GM18870 (cell line): ENCODE results near the gene NOTCH3.

Source experiments
- ATAC-seq: cut with Tn5 transposase; IDR thresholded peaks from one replicate; pipeline ENCODE4 v1.9.1; 2021; ENCODE audit warnings: moderate library complexity; ENCODE audit not compliant: unreplicated experiment

Gene NOTCH3

GRCh38 chr19:15197275-15197941 is 3.4 kb downstream of the NOTCH3 start:
- ATAC-seq, result no peak

DNA sequence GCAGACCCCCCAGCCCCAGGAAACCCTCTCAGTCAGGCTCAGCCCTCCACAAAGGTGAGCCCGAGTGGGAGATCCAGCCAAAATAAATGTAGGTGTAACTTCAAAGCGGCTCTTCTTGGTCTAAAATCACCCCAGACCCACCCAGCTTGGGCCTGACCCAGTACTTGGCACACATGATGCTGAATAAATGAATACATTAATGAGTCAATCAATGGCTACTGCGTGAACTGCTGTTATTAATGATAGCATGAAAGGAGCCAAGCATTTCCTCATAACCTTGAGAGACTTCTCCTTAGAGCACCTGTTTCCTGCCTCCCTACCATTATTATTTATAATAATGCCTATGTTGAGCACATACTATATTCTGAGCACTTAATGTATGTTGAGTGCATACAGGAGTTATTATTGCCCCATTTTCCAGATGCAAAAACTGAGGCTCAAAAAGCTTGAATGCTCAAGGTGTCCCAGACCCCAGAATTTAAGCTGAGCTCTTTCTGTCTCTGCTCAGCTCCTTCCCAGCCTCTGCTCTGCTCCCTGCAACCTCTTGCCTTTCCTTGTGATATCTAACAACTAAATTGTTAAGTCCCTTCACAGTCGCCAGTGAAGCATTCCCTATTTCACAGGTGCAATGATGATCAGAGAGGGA is 4.3 kb downstream of the NOTCH3 start:
- ATAC-seq, result no peak

- no peak for ATAC-seq
These were observed 5.1 kb downstream of the NOTCH3 start for GRCh38 chr19:15195371-15196334.

GRCh38 chr19:15194938-15195337 is 5.9 kb downstream of the NOTCH3 start:
- ATAC-seq, result no peak

- ATAC-seq, result no peak
These were observed 8.8 kb downstream of the NOTCH3 start for GRCh38 chr19:15191982-15192381.

DNA sequence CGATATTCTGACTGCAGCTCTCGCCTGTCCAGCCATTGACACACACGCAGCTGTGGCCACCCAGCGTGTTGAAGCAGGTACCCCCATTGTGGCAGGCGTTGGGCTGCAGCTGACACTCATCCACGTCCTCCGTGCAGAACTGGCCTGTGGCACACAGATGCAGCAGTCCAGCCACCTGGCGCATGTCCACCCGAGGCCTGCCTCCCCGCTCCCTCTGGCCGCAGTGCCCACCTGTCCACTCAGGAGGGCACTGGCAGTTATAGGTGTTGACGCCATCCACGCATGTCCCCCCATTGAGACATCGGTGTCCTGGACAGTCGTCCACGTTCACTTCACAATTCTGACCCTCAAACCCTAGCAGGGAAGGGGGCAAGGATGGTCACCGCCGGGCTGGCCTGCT is 9.3 kb downstream of the NOTCH3 start:
- no peak for ATAC-seq

DNA sequence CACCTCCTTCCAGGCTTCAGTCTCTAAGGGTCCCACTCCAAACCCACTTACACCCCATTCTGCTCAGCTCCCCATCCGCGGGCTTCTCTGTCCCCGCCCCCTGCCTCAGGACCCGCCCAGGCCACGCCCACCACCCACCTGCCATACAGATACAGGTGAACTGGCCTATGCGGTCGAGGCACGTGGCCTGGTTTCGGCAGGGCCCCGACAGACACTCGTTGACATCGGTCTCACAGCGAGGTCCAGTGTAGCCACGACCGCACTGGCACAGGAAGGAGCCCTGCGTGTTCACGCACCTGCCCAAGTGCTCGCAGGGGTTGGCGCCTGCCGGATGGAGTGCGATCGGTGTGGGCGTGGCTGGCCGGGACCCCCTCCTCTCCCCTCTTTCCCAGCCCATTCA is 11.9 kb downstream of the NOTCH3 start:
- ATAC-seq, result no peak

DNA sequence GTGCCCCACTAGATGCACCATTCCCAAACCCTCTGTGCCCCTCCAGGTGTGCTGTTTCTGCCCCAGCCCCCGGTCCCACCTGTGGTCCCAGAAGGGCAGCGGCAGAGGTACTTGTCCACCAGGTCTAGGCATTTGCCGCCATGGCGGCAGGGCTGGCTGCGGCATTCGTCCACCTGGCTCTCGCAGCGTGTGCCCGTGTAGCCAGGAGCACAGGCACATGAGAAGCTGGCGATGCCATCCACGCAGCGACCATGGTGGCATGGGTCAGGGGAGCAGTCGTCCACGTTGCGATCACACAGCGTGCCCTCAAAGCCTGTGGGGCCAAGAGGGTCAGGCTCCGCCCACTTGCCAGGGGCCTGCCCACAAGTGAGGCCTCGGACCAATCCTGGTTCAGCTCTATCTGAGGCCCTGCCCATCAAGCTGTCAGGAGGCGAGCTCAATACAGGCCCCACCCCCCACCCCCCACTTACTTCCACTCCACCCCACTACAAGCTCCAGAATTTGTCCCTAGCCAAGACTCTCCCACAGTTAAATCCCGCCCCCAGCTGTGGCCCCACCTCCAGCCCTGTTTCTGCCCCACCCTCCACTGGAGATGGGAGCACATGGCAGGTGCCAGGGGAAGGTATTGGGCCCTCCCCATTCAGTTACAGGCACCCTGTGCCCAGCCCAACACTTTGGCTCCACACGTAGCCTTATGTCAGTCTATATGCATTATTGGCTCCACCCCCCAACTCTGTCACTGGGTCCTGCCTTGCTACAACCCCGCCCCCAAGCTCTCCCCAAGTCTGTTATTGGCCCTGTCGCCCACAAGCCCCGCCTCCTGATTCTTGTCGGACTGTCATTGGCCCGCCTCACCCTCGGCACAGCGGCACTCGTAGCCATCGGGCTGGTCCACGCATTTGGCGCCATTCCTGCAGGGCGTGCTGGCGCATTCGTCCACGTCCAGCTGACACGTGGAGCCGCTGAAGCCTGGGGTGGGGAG is 13.5 kb downstream of the NOTCH3 start:
- ATAC-seq, result no peak

DNA sequence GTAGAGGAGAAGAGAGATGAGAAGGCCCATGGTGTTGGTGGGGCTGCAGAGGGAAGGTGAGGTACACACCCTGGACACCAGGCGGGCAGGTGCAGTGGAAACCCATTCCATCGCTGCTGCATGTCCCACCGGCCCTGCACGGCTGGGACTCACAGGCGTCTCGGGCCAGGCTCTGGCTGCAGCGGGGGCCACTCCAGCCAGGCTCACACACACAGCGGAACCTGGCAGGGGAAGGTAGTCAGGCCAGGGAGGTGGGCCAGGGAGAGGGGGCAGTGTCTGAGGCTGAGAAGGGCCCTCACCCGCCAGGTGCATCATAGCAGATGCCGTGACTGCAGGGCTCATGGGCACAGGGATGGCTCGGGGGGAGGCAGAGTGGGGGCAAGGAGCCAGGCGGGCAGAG is 15.6 kb downstream of the NOTCH3 start:
- no peak for ATAC-seq

GRCh38 chr19:15184776-15185175 is 16.0 kb downstream of the NOTCH3 start:
- no peak for ATAC-seq

- no peak for ATAC-seq
These were observed 19.4 kb downstream of the NOTCH3 start for GRCh38 chr19:15181394-15181793.

- no peak for ATAC-seq
These were observed 20.1 kb downstream of the NOTCH3 start for GRCh38 chr19:15180451-15181390.

- ATAC-seq, result no peak
These were observed 22.0 kb downstream of the NOTCH3 start for GRCh38 chr19:15178629-15179308.

GRCh38 chr19:15177269-15178116 is 23.3 kb downstream of the NOTCH3 start:
- no peak for ATAC-seq

GRCh38 chr19:15175609-15176008 is 25.2 kb downstream of the NOTCH3 start:
- ATAC-seq, result no peak

DNA sequence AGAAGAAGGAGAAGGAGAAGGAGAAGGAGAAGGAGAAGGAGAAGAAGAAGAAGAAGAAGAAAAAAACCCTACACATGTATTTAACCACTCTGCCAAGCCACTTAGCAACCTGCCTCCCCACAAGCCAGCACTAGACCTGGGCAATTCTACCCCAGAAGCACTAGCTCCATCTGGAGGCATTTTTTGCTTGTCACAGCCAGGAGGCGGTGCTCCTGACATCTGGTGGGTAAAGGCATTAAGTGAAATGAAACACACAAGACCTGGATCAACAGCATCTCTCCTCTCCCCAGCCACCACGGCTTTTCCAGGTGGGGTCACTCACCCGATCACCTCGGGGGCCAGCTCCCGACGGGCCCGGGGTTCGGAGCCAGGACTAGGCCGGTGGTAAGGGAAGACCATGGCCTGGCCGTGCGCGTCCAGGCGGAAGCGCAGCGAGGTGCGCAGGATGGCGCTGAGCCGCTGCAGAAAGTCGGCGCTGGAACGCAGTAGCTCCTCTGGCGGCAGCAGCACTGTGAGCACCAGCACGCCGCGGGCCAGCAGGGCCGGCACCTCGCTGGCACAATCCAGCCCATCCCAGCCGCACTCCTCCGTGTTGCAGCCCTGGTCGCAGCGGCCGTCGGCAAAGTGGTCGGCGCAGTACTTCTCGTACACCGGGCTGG is 26.9 kb downstream of the NOTCH3 start:
- ATAC-seq, result no peak

DNA sequence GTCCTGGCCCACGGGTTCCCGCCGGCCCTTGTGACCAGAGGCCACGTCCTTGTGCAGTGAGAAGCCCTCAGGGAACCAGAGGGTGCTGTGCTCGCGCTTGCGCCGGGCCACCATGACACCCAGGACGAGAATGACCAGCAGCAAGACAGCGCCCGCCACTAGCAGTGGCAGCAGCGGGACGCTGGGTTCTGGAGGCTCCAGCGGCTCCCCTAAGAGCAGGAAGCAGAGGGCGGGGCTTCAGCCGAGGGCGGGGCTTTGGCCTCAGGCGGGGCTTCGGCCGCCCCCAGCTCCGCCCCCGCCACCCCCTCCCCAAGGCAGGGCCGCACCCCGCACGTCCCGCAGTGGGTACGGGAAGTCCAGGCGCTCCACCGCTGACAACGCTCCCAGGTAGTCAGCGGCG is 30.4 kb downstream of the NOTCH3 start:
- ATAC-seq, result no peak
